Neural cell (in vitro differentiated cells): ENCODE data around the gene ZDHHC14. TPM values are rescaled to one million over a fixed set of nuclear protein-coding genes. Genes with fewer than 3 reads are reported as not detected.

Experiments
- H2AFZ ChIP-seq: fragments of 200-600, 300-800 bp; sonication (generic), shearing (Covaris generic); 2 replicates; pipeline ENCODE4 v1.6.0; 2014; ENCODE audit warnings: low read depth, mild to moderate bottlenecking, antibody characterized with exemption, low read length, moderate library complexity
- H3F3A ChIP-seq: fragments of 200-600 bp; shearing (Covaris generic); 2 replicates; pipeline ENCODE4 v1.6.1; 2016; ENCODE audit warnings: mild to moderate bottlenecking, moderate library complexity, mixed read lengths, antibody characterized with exemption, low read length; ENCODE audit not compliant: insufficient read depth, poor library complexity, severe bottlenecking
- H3K27ac ChIP-seq: fragments of 200-600, 300-800 bp; sonication (generic), shearing (Covaris generic); 2 replicates; pipeline ENCODE4 v1.5.1; 2014; ENCODE audit warnings: mild to moderate bottlenecking, low read length, moderate library complexity
- H3K27me3 ChIP-seq: fragments of 300-800, 200-600 bp; sonication (generic), shearing (Covaris generic); 2 replicates; pipeline ENCODE4 v1.6.0; 2014; ENCODE audit warnings: mild to moderate bottlenecking, low read depth, low read length, moderate library complexity; ENCODE audit not compliant: insufficient read depth
- H3K36me3 ChIP-seq: fragments of 300-800, 200-600 bp; sonication (generic), shearing (Covaris generic); 2 replicates; pipeline ENCODE4 v1.5.1; 2014; ENCODE audit warnings: mild to moderate bottlenecking, antibody characterized with exemption, low read length, moderate library complexity; ENCODE audit not compliant: insufficient read depth
- H3K4me2 ChIP-seq: fragments of 300-800, 200-600 bp; sonication (generic), shearing (Covaris generic); 2 replicates; pipeline ENCODE4 v1.6.0; 2014; ENCODE audit warnings: mild to moderate bottlenecking, low read length
- H3K4me3 ChIP-seq: fragments of 300-800, 200-600 bp; sonication (generic), shearing (Covaris generic); 2 replicates; pipeline ENCODE4 v1.5.1; 2014; ENCODE audit warnings: mild to moderate bottlenecking, low read length, moderate library complexity
- H3K79me2 ChIP-seq: fragments of 200-600 bp; shearing (Covaris generic); replicated peaks from 2 replicates; pipeline ENCODE4 v1.6.0; 2014; ENCODE audit warnings: mild to moderate bottlenecking, low read length, moderate library complexity; ENCODE audit not compliant: insufficient read depth
- H3K9ac ChIP-seq: fragments of 300-800, 200-600 bp; sonication (generic), shearing (Covaris generic); 2 replicates; pipeline ENCODE4 v1.6.1; 2016; ENCODE audit warnings: mild to moderate bottlenecking, low read length, mixed read lengths
- H3K9me2 ChIP-seq: fragments of 200-600 bp; shearing (Covaris generic); 2 replicates; pipeline ENCODE4 v1.6.1; 2016; ENCODE audit warnings: mild to moderate bottlenecking, low read length, mixed read lengths; ENCODE audit not compliant: insufficient read depth
- H3K9me3 ChIP-seq: fragments of 200-600, 300-800 bp; sonication (generic), shearing (Covaris generic); 2 replicates; pipeline ENCODE4 v1.6.1; 2016; ENCODE audit warnings: mild to moderate bottlenecking, mixed run types, low read length, moderate library complexity, mixed read lengths
- H4K20me1 ChIP-seq: fragments of 200-600 bp; shearing (Covaris generic); 2 replicates; pipeline ENCODE4 v1.6.1; 2016; ENCODE audit warnings: mild to moderate bottlenecking, mixed run types; ENCODE audit not compliant: insufficient read depth
- EP300 ChIP-seq: fragments of 450-650 bp; conservative IDR thresholded peaks from 2 replicates; pipeline ENCODE4 v1.6.1; 2014; ENCODE audit warnings: antibody characterized with exemption, mild to moderate bottlenecking, moderate library complexity; ENCODE audit not compliant: poor library complexity, severe bottlenecking
- EZH2 ChIP-seq: fragments of 200-600, 300-800 bp; shearing (Covaris generic), sonication (generic); IDR thresholded peaks from 2 replicates; pipeline ENCODE4 v1.6.1; 2014; ENCODE audit warnings: antibody characterized with exemption, low read length, borderline replicate concordance, mild to moderate bottlenecking; ENCODE audit not compliant: insufficient read depth, poor library complexity, severe bottlenecking
- MXI1 ChIP-seq: fragments of 450-650 bp; conservative IDR thresholded peaks from 2 replicates; pipeline ENCODE4 v1.6.1; 2014; ENCODE audit warnings: antibody characterized with exemption, mild to moderate bottlenecking; ENCODE audit not compliant: poor library complexity, severe bottlenecking
- POLR2AphosphoS5 ChIP-seq: IDR thresholded peaks from 2 replicates; pipeline ENCODE4 v1.6.1; 2012
- RAD21 ChIP-seq: fragments of 450-650 bp; conservative IDR thresholded peaks from 2 replicates; pipeline ENCODE4 v1.6.1; 2014; ENCODE audit warnings: antibody characterized with exemption, mild to moderate bottlenecking, moderate library complexity
- SMC3 ChIP-seq: fragments of 450-650 bp; conservative IDR thresholded peaks from 2 replicates; pipeline ENCODE4 v1.6.1; 2014; ENCODE audit warnings: antibody characterized with exemption, mild to moderate bottlenecking, moderate library complexity; ENCODE audit not compliant: poor library complexity
- TAF1 ChIP-seq: IDR thresholded peaks from 2 replicates; pipeline ENCODE4 v1.6.1; 2012; ENCODE audit warnings: low read depth
- polyA plus RNA-seq: library from polyadenylated mRNA; depleted of rRNA; stranded (reverse); fragments of >200 nt; gene quantifications from 2 replicates; pipeline ENCODE4 v1.2.3, GENCODE V29; 2014
- TF ChIP-seq, protein P1 (sequence below): IDR thresholded peaks from 2 replicates; pipeline ENCODE4 v1.6.1; 2012; ENCODE audit warnings: borderline replicate concordance
- TF ChIP-seq, protein P2 (sequence below): fragments of 450-650 bp; IDR thresholded peaks from 2 replicates; pipeline ENCODE4 v1.5.1; 2014; ENCODE audit warnings: antibody characterized with exemption, mild to moderate bottlenecking, moderate library complexity; ENCODE audit not compliant: poor library complexity, severe bottlenecking

The ZDHHC14 gene
- polyA plus RNA-seq, 1 donor from 2014 or later = 4.1 TPM

DNA sequence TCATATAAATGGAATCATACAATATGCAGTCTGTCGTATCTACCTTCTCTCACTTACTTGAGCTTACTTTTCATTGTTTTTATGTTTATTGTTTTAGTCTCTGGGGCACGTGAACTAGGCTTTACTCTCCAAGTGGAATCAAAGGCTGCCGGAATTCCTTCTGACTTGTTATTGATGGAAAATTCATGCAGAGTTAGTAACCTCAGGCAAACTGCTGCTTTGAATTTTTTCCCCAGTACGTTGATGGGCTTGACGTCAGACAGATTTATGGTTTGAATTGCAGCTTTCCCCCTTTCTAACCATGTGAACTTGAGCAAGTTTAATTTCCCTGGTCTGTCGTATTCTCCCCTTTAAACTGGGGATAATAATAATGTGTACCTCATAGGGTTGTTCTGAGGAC, 68.6 kb downstream of the ZDHHC14 start:
- Histone ChIP-seq H3K27ac (no peak overlapping the region), H4K20me1 (no peaks in the 10 kb centered on the region), H3K79me2 (no peaks in the 10 kb centered on the region), H3K27me3 (no peaks in the 10 kb centered on the region), H3K9ac (no peak overlapping the region), H3F3A (no peaks in the 10 kb centered on the region), H3K36me3 (no peaks in the 10 kb centered on the region), H3K9me2 (no peaks in the 10 kb centered on the region), H3K4me2 (no peak overlapping the region), H3K9me3 (no peaks in the 10 kb centered on the region), H2AFZ (no peak overlapping the region), H3K4me3 (no peak overlapping the region)
- TF ChIP-seq EP300 (no peak), MXI1 (no peak), RAD21 (no peak), EZH2 (no peak), SMC3 (no peak), TAF1 (no peak), POLR2AphosphoS5 (no peak)
- TF ChIP-seq, protein P1, sequence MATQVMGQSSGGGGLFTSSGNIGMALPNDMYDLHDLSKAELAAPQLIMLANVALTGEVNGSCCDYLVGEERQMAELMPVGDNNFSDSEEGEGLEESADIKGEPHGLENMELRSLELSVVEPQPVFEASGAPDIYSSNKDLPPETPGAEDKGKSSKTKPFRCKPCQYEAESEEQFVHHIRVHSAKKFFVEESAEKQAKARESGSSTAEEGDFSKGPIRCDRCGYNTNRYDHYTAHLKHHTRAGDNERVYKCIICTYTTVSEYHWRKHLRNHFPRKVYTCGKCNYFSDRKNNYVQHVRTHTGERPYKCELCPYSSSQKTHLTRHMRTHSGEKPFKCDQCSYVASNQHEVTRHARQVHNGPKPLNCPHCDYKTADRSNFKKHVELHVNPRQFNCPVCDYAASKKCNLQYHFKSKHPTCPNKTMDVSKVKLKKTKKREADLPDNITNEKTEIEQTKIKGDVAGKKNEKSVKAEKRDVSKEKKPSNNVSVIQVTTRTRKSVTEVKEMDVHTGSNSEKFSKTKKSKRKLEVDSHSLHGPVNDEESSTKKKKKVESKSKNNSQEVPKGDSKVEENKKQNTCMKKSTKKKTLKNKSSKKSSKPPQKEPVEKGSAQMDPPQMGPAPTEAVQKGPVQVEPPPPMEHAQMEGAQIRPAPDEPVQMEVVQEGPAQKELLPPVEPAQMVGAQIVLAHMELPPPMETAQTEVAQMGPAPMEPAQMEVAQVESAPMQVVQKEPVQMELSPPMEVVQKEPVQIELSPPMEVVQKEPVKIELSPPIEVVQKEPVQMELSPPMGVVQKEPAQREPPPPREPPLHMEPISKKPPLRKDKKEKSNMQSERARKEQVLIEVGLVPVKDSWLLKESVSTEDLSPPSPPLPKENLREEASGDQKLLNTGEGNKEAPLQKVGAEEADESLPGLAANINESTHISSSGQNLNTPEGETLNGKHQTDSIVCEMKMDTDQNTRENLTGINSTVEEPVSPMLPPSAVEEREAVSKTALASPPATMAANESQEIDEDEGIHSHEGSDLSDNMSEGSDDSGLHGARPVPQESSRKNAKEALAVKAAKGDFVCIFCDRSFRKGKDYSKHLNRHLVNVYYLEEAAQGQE = no peak
- TF ChIP-seq, protein P2, sequence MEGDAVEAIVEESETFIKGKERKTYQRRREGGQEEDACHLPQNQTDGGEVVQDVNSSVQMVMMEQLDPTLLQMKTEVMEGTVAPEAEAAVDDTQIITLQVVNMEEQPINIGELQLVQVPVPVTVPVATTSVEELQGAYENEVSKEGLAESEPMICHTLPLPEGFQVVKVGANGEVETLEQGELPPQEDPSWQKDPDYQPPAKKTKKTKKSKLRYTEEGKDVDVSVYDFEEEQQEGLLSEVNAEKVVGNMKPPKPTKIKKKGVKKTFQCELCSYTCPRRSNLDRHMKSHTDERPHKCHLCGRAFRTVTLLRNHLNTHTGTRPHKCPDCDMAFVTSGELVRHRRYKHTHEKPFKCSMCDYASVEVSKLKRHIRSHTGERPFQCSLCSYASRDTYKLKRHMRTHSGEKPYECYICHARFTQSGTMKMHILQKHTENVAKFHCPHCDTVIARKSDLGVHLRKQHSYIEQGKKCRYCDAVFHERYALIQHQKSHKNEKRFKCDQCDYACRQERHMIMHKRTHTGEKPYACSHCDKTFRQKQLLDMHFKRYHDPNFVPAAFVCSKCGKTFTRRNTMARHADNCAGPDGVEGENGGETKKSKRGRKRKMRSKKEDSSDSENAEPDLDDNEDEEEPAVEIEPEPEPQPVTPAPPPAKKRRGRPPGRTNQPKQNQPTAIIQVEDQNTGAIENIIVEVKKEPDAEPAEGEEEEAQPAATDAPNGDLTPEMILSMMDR = no peak

DNA sequence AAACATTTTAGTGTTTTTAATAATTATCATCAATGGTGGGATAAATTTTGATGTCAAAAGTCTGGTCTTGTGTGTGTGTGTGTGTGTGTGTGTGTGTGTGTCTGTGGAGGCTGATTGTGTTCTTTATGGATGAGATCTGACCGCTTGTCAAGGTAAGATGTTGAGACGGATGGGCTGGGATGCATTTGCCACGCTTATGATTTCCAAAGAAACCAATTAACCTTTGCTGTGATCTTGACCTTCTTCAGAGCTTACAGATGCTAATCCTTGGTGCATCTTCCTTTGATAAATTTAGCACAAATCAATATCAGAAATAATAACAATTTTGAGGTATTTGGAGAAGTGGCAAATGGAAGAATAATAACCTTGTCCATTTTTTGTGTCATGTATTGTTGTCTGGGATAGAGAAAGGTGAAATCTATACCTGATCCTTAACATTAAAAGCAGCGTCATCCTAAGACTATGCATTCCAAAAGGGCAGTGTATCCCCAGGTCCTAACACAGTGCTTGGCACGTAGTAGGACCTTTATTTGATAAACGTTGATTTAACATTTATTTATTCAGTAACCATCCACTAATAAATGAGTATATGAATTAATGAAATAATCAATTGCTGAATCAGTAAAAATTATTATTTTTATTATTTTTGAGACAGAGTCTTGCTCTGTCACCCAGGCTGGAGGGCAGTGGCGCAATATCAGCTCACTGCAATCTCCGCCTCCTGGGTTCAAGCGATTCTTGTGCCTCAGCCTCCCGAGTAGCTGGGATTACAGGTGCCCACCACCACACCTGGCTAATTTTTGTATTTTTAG, 70.1 kb downstream of the ZDHHC14 start:
- Histone ChIP-seq H3K9me3 (no peaks in the 10 kb centered on the region), H2AFZ (no peak overlapping the region), H3K27ac (no peak overlapping the region), H3K79me2 (no peaks in the 10 kb centered on the region), H3K27me3 (no peaks in the 10 kb centered on the region), H3K4me2 (no peak overlapping the region), H3K9ac (no peak overlapping the region), H3F3A (no peaks in the 10 kb centered on the region), H3K4me3 (no peak overlapping the region), H3K9me2 (no peaks in the 10 kb centered on the region), H4K20me1 (no peaks in the 10 kb centered on the region), H3K36me3 (no peaks in the 10 kb centered on the region)
- TF ChIP-seq RAD21 (no peak), EP300 (no peak), SMC3 (no peak), MXI1 (no peak), EZH2 (no peak), TAF1 (no peak), POLR2AphosphoS5 (no peak)
- TF ChIP-seq, protein P2 = no peak
- TF ChIP-seq, protein P1 = no peak
